Dermis microvascular lymphatic vessel endothelial cell (primary cell): ENCODE results near the gene SLC16A8. TPM values are rescaled to one million over a fixed set of nuclear protein-coding genes. Genes with fewer than 3 reads are reported as not detected.
"Not testable (repeated sequence)": the region's sequence is repeated elsewhere in the genome, so short reads cannot be mapped to it uniquely, and the experiment has no call there.

Source experiments
- DNase-seq, 2 donors: peaks; one replicate each; pipeline versions ENCODE4 v3.0.0 to v3.0.0-alpha.2; 2010; ENCODE audit warnings: low read depth in 2 of 2
- total RNA-seq: library from RNA; depleted of rRNA; stranded (reverse); fragments of >200 nt; gene quantifications from 2 replicates; pipeline ENCODE4 v1.2.1, GENCODE V29; 2014

The SLC16A8 gene
- total RNA-seq, 1 donor from 2014 or later = under 0.01 TPM

- no peak for DNase-seq
Observed at GRCh38 chr22:38086001-38086845, 2.2 kb upstream of the SLC16A8 start.

GRCh38 chr22:38085501-38085900, 1.5 kb upstream of the SLC16A8 start:
- no peak for DNase-seq

DNA sequence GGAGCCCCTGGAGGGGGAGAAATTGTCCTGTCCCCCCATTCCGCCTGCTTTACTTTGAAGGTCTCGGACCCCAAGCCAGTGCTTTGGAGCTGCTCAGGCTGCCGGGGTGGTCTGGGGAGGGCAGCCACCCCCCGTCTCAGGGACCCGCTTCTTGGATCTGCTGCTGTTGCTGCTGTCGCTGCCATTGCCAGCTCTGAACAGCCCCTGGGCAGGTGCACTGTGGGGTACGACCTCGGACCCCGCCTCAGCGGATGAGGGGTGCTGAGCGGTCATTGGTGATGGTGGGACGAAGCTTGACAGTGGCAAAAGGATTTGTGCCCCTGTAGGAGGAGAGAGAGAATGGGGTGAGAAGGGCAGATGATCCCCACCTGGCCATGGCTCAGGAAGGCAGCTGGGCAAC, 1.1 kb upstream of the SLC16A8 start:
- no peak for DNase-seq

- no peak for DNase-seq
Observed at GRCh38 chr22:38082986-38083710, 836 bp downstream of the SLC16A8 start.

DNA sequence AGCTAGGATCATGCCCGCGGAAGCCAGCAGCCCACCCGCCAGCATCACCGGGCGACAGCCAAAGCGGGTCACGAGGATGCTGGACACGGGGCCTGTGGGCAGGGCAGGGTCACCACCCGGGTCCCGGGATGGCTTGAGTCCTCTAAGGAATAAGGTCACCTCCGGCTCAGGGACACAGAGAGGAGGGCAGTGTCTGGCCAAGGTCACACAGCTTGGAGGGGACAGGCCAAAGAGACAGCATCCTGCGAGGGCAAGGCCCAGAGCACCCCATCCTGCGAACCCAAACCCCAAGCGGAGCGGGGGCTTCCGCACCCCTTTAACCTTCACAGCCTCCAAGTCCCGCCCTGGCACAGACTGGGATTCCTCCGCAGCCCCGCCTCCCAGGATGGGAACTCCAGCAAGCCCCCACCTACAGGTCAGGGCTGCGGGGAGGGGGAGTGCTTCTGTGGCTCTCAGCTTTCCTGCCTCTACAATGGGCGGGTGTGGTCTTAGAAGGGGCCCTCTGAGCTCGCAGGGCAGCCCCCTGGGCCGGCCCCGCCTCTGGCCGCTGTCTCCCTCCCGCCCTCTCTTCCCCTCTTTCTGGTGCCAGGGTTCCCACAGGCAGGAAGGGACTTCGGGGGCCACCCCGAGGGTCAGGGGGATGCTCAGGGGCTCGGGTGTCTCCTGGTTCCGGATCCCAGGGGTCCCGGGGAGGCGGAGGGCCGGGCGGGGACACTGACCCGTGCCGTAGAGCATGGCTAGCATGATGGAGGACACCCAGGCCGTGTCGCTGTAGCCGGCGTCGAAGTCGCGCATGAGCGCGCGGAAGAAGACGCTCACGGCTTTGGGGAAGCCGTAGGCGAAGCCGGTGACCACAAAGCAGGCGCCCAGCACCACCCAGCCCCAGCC, 1.8 kb downstream of the SLC16A8 start:
- DNase-seq = no peak

DNA sequence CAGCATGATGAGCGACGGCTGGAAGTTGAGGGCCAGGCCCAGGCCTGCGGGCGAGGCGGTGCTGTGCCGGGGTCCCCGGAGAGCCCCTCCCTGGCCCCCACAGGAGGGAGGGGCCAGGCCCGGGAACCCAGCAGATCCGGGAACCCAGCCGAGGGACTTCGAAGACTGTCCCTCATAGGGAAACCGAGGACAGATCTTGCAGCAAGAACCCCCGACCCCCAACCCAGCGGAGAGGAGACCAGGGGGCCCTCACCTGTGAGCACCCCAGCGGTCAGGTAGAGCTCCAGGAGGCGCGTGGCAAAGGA, 2.4 kb downstream of the SLC16A8 start:
- no peak for DNase-seq

DNA sequence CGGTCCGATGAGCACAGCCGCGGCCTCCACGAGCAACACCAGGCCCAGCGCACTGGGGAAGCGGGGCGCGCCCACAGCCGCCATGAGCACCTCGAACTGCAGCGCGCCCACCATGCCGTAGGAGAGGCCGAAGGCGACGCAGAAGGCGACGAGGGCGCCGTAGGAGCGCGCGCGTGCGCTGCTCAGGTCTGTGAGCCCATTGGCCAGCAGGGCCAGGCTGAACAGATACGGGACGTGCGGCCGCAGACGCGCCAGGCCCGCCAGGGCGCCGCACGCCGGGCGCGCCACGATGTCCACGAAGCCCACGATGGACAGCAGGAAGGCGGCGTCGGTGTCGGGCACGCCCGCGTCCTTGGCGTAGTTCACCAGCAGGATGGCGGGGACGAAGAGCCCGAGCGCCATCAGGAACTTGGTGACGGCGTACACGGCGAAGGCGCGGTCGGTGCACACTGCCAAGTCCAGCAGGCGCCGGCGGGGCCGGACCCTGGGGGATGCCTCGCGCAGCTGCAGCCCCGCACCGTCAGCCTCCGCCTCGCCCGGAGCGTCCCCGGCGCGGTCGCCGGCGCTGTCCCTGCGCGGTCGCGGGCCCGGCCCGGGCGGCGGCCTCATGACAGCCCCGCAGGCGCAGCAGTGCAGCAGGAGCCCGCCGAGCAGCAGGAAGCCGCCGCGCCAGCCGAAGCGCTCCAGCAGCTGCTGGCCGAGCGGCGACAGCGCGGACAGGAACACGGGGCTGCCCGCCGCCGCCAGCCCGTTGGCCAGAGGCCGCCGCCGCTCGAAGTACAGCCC, 2.9 kb downstream of the SLC16A8 start:
- DNase-seq = peak in 1 of 2 donors; percentile 56

- DNase-seq = no peak
Observed at GRCh38 chr22:38080474-38080849, 3.5 kb downstream of the SLC16A8 start.

GRCh38 chr22:38079804-38080203, 4.2 kb downstream of the SLC16A8 start:
- no peak for DNase-seq

- not testable (repeated sequence) for DNase-seq
Observed at GRCh38 chr22:38079208-38079607, 4.8 kb downstream of the SLC16A8 start.

DNA sequence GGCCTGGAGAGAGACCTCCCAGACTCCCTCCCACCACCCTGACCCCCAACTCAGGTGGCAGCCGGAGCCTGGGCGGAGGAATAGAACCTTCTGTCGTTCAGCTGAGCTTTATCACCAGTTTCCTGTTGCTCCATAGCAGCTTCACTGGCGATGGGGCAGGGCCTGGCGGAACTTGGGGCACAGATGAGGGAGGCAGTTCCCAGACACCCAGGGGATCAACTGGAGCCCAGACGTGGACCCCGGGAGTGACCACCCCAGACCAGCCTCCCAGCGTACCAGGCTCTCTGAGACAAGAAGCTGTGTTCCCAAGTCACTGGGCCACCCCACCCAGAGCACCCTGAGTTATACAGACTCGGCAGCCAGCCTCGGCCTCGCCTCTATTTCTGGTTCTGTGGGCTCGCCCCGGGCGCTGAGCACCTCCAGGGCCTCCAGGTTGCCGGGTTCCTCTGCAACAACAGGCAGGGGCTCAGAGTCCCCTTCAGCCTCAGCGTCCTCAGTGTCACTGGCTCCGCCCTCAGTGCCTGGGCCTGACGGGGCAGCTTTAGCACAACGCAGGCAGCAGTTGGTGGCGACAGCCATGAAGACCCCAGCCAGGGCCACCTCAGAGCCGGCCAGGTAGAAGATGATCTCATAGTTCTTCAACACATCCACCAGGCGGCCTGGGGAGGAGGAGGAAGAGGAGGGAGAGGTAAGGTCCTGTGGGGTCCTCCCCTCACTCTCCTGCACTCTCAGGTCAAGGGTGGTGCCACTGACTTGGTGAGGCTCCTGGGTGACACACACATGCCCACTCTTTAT, 5.7 kb downstream of the SLC16A8 start:
- DNase-seq = no peak

DNA sequence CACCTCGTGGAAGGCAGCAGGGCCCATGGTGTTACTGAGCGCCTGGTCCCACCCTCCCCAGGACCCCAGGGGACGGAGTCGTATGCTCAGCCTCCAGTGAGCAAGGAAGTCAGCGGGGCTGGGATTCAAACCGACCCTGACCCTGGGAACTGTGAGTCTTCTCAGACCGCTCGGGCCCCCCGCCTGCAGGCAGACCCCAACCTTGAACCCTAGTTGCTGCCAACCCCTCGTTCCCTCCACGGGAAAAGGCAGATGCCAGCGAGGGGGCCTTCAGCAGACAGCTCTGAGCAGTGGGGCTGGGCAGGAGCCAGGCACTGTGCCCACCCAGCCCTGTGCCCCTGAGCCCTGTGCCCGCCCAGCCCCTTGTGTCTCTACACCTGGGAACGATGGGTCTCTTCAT, 6.4 kb downstream of the SLC16A8 start:
- no peak for DNase-seq

GRCh38 chr22:38077096-38077495, 6.9 kb downstream of the SLC16A8 start:
- DNase-seq = no peak

GRCh38 chr22:38075961-38076360, 8.0 kb downstream of the SLC16A8 start:
- DNase-seq = no peak

DNA sequence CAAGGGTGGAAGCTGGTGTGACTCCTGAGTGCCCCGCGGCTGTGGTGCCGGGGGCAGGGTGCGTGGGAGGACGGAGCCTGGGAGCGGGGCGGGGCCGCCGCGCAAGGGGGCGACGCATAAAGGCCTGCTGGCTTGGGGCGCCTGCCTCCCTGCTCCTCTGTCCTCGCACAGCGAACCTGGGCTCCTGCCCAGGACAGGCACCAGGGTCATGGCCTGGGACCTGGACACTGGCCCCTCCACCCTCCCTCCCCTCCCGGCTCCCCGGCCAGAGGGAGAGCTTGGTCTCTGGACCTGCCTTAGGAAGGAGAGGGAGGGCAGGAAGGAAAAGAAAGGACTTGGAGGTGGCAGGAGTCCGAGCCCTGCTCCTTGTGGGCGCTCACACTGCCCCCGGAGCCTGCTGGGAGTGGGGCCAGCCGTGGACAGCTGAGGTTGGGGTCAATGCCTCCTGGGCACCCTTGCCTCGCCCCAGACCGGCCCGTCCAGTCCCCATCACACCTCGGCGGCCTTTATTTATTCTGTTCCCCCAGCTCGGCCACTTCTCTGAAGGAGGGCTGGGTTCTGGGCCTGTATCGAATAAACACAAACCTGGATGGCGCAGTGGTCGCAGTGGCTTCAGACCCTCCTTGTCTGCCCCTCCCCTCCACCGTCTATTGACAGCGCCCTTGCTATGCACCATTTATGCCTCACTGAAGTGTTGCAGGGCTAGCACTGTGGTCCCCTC, 8.7 kb downstream of the SLC16A8 start:
- DNase-seq = no peak

DNA sequence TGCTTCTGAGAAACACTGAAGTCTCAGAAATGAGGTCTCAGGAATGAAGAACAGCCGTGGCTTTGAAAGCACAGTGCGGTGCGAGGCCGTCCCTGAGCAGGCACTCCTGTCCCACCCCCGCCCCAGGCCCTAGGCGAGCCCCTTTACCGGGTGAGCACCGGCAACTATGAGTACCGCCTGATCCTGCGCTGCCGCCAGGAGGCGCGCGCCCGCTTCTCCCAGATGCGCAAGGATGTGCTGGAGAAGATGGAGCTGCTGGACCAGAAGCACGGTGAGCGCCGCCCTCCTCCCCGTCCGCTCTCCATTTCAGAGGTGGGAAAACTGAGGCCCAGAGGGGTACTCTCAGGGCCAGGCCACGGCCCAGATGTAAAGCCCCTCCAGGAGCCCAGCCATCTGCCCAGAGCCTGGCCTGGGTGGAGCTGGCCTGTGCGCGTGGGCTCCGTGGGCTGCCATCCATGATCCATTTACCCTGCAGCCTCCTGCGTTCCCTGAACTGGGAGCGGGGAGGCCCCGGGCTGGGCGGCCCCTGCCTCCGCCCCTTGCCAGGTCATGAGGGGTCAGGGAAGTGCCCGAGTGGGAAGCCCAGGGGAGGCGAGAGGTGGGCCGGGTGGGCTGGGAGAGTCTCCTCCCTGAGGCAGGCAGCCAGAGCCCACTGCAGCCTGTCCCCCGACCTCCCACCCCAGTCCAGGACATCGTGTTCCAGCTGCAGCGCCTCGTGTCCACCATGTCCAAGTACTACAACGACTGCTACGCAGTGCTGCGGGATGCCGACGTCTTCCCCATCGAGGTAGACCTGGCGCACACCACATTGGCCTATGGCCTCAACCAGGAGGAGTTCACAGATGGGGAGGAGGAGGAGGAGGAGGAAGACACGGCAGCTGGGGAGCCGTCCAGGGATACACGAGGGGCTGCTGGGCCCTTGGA, 9.5 kb downstream of the SLC16A8 start:
- DNase-seq = peak in 1 of 2 donors; percentile 52

- DNase-seq = no peak
Observed at GRCh38 chr22:38073150-38074130, 10.5 kb downstream of the SLC16A8 start.
